NK-92 (cell line): ENCODE measurements around the gene FHL5.
"Not testable (repeated sequence)": the region's sequence is repeated elsewhere in the genome, so short reads cannot be mapped to it uniquely, and the experiment has no call there.

Experiments used
- DNase-seq: peaks from one replicate; lab custom pipeline; 2025; ENCODE audit not compliant: unreplicated experiment; lab: John Stamatoyannopoulos, UW

FHL5 gene

GRCh38 chr6:96562886-96563285 lies at the start of gene FHL5:
Gene FHL5, plus strand, starts transcription at chr6:96563128. Its CDS starts 40,486 bp downstream, at chr6:96603614.
- DNase-seq, result no peak

GRCh38 chr6:96520171-96521115 lies 42.5 kb upstream of the FHL5 start:
- DNase-seq, result no peak

- DNase-seq, result no peak
Measured at GRCh38 chr6:96521306-96521643, 41.7 kb upstream of the FHL5 start.

DNA sequence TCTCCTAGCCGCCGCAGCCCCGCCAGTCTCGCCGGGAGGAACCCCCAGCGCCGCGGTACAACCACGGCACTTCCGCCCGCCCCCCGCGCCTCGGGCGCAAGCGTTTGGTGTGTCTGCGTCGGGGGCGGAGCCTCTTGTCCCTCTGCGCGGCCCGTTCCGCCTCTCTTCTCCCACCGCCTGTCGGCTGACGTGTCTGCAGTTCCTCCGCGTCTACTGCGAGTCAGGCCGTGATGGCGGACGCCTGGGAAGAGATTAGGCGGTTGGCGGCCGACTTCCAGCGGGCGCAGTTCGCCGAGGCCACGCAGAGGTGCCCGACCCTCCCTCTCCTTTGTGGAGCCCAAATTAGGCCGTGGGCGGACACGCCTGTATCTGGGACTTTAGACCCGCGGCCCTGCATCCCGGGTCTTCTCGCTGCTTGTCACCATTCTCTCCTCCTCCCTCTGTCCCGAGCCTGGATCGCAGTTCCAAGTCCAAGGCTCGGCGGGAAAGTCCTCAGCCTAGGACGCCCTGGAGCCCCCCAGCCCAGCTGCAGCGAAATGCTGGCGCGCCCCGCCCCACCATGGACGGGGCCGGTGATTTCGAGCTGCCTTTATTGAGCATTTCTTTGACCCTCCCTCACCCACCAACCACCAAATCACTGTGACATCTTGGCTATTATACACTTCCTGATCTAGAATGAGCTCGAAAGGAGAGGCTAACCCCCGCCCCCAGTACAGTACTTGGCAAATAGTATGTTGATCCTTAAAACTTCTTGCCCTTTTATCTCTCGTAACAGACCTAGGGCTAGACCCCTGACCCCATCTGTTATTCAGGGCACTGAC lies 41.1 kb upstream of the FHL5 start, which contains the start of gene UFL1:
UFL1 (plus strand) TSS at position 163 of the 821 bp plus-strand sequence; CDS start at position 231, 68 bp downstream.
- peak; percentile 82 for DNase-seq

- DNase-seq, result no peak
Measured at GRCh38 chr6:96522465-96523009, 40.4 kb upstream of the FHL5 start.

- DNase-seq, result no peak
Measured at GRCh38 chr6:96528193-96528592, 34.7 kb upstream of the FHL5 start.

DNA sequence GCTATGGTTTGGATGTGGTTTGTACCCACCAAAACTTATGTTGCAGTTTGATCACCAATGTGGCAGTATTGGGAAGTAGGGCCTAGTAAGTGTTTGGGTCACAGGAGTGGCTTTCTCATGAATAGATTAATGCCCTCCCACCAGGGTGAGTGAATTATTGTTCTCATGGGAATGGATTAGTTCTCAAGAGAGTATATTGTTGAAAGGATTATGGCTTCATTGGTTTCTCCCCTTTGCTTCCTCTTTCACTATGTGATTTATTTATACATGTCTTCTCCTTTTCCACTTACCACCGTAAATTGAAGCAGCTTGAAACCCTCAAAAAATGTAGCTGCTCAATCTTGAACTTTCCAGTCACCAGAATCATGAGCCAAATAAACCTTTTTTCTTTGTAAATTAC lies 30.5 kb upstream of the FHL5 start:
- no peak for DNase-seq

DNA sequence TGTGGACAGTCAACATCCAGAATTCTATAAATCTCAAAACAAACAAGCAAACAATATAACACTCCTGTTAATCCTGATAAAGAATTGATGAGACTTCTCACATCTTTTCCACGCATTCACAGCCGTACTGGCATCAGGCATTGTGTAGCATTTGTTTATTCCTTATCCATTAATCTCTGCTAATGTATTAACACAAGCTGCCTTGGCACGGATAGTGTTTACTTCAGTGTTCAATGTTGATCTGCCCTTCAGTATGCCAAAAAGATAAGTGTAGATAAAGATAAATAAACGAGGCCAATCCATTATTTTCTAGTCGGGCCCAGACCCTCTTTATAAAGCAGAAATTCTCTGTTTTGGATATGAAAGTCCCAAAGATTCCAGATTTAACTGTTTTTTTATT lies 25.2 kb upstream of the FHL5 start:
- DNase-seq, result no peak

DNA sequence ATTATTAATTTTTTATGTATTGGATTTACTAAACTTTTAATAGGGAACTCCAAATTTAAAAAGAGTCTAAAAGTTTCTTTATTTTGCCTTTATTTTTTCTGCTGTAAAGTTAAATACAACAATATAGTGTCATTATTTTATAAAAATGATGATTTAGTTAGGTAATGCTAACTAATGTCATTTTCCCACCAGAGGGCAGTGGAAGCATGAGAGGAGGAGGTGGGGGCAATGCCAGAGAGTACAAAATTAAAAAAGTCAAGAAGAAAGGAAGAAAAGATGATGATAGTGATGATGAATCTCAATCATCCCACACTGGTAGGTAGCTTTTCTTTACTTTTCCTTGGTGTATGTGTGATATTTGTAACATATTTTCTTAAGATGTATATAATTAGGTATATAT lies 20.2 kb upstream of the FHL5 start:
- no peak for DNase-seq

DNA sequence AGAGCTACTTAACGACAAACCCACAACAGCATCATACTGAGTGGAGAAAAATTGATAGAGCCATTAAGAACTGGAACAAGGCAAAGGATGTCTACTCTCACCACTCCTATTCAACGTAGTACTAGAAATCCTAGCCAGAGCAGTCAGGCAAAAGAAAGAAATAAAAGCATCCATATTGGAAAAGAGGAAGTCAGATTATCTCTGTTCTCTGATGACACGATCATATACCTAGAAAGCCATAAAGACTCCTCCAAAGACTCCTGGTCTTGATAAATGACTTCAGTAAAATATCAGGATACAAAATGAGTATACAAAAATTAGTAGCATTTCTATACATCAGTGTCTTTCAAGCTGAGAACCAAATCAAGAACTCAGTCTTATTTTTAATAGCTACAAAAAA lies 17.0 kb upstream of the FHL5 start:
- no peak for DNase-seq

DNA sequence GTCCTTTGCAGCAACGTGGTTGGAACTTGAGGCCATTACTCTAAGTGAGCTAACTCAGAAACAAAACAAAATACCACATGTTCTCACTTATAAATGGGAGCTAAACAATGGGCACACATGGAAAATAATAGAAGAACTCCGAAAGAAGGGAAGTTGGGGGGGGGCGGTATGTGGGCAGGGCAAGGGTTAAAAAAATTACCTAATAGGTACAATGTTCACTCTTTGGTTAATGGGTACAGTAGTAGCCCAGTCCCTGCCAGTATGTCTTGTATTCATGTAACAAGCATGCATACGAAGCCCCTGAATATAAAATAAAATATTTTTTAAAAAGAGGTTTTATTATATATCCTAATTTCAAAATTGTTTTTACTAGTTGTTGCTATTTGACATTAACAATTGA lies 15.3 kb upstream of the FHL5 start:
- DNase-seq, result no peak

- DNase-seq, result no peak
Measured at GRCh38 chr6:96554558-96554957, 8.4 kb upstream of the FHL5 start.

- not testable (repeated sequence) for DNase-seq
Measured at GRCh38 chr6:96559740-96560139, 3.2 kb upstream of the FHL5 start.

- DNase-seq, result no peak
Measured at GRCh38 chr6:96563853-96564252, 925 bp downstream of the FHL5 start.

- DNase-seq, result no peak
Measured at GRCh38 chr6:96570053-96570452, 7.1 kb downstream of the FHL5 start.

DNA sequence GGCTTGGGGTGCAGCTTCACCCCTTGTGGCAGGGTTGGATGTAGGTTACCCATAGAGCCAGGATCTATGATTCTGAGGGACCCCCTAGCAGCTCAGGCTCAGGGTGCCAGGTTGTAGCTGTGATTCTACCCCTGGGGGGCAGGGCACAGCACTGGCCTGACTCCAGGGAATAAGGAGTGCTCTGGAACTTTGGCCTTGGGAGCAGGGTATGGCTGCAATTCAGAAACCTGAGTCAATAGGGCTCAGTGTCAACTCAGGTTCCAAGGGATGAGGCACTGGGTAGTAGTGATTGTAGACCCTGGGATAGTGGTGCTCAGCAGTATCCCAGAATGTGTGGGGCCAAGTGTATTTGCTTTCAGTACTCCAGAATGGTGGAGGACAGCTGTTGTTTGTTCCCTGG lies 8.6 kb downstream of the FHL5 start:
- no peak for DNase-seq

- no peak for DNase-seq
Measured at GRCh38 chr6:96575359-96575758, 12.4 kb downstream of the FHL5 start.

- no peak for DNase-seq
Measured at GRCh38 chr6:96576221-96576620, 13.3 kb downstream of the FHL5 start.

GRCh38 chr6:96582021-96582420 lies 19.1 kb downstream of the FHL5 start:
- no peak for DNase-seq

GRCh38 chr6:96582436-96582835 lies 19.5 kb downstream of the FHL5 start:
- no peak for DNase-seq

- DNase-seq, result no peak
Measured at GRCh38 chr6:96604420-96604819, 41.5 kb downstream of the FHL5 start.

DNA sequence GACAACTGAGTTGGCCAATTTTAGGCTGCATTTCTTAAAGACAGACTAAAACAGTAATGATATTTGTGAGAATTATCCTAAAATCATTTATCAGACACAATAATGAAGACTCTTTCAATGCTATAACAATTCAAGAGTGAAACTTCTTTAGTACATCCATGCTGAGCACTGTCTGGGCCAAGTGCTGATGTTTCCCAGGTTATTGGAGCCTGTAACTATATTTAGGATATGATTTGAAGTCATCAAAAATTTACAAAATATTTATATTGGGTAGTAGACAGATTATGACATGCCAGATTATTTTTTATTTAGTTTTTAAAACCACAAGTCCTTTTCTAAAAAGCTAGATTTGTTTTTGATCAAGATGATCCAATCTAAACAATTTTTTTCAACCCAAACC lies 45.1 kb downstream of the FHL5 start:
- DNase-seq, result no peak
